Erythroblast (primary cell): ENCODE measurements around the gene ANO10.

Source experiments
- GATA1 ChIP-seq: IDR thresholded peaks from 2 replicates; pipeline ENCODE4 v1.6.1; 2011; ENCODE audit warnings: low read depth, mild to moderate bottlenecking, control low read depth, low read length, moderate library complexity
- POLR2A ChIP-seq: IDR thresholded peaks from 2 replicates; pipeline ENCODE4 v1.6.1; 2011; ENCODE audit warnings: mild to moderate bottlenecking, low read length

DNA sequence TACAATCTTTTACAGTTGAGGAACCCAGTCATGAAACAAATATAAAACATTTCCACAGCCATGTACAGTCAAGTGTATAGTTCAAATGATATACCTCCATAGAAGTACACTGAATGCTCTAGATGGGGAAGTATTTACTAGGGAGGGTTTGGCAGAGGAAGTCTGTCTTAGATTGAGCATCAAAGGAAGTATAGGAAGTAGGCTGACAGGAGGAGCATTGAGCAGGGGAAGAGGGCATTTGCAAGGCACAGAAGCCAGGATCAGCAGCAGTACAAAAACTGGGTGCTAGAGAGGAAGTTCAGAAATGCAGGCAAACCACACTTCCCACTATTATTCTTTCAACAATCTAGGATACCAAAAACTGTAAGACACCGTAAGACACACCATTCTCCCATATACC lies 122.6 kb downstream of the ANO10 start:
- TF ChIP-seq POLR2A: no peak
- TF ChIP-seq GATA1: no peak
